ENCODE results near the gene MAPRE2.

DNA sequence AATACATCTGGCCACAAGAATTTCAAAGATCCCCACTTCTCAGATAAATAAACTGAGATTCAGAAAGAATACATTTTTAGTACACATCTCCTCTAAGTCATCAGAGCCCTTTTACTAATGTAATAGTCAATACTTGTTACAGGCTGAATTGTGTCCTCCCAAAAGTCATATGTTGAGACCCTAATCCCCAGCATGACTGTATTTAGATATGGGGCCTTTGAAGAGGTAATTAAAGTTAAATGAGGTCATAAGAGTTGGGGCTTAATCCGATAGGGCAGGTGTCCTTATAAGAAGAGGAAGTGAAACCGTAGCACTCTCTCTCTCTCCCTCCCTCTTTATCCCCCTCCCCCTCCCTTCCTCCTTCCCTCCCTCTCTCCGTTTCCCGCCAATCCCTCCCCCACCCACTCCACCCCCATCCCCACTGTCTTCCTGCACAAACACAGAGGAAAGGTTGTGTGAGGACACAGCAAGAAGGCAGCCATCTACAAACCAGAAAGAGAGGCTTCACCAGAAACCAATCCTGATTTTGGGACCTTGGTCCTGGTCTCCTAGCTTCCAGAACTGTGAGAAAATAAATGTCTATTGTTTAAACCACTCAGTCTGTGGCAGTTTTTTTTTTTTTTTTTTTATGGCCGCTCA is 133.0 kb downstream of the MAPRE2 start:
- TF ChIP-seq, protein P1, sequence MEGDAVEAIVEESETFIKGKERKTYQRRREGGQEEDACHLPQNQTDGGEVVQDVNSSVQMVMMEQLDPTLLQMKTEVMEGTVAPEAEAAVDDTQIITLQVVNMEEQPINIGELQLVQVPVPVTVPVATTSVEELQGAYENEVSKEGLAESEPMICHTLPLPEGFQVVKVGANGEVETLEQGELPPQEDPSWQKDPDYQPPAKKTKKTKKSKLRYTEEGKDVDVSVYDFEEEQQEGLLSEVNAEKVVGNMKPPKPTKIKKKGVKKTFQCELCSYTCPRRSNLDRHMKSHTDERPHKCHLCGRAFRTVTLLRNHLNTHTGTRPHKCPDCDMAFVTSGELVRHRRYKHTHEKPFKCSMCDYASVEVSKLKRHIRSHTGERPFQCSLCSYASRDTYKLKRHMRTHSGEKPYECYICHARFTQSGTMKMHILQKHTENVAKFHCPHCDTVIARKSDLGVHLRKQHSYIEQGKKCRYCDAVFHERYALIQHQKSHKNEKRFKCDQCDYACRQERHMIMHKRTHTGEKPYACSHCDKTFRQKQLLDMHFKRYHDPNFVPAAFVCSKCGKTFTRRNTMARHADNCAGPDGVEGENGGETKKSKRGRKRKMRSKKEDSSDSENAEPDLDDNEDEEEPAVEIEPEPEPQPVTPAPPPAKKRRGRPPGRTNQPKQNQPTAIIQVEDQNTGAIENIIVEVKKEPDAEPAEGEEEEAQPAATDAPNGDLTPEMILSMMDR (IDR thresholded peaks at IDR 0.05) = no peak
- TF ChIP-seq POLR2A (IDR thresholded peaks at IDR 0.05) = no peak
